Keratinocyte (primary cell): ENCODE results near the gene SNTG2. TPM values are rescaled to one million over a fixed set of nuclear protein-coding genes. Genes with fewer than 3 reads are reported as not detected.

ENCODE experiments used
- DNase-seq: peaks from one replicate; pipeline ENCODE4 v3.0.0-alpha.2; 2011; ENCODE audit warnings: low read depth, missing footprints, low spot score
- FAIRE-seq: peaks from 2 replicates; lab custom pipeline; 2011; peaks lifted over from hg19 to GRCh38; lab: Jason Lieb, UNC
- H2AFZ ChIP-seq: 2 replicates; pipeline ENCODE4 v1.6.0; 2012; ENCODE audit warnings: low read length, control low read depth, inconsistent platforms; ENCODE audit not compliant: control insufficient read depth
- H3K27ac ChIP-seq: 2 replicates; pipeline ENCODE4 v1.5.1; 2011; ENCODE audit warnings: low read length; ENCODE audit not compliant: control insufficient read depth, insufficient read depth
- H3K27me3 ChIP-seq: 3 replicates; pipeline ENCODE4 v1.6.0; 2011; ENCODE audit warnings: low read length; ENCODE audit not compliant: control insufficient read depth, insufficient read depth; ENCODE audit errors: extremely low read depth
- H3K36me3 ChIP-seq, 2 experiments: 2 replicates in 1 of 2; 3 replicates in 1 of 2; pipeline ENCODE4 v1.5.1; 2011; ENCODE audit warnings: low read length in 2 of 2, mild to moderate bottlenecking in 1 of 2; ENCODE audit not compliant: control insufficient read depth in 2 of 2, insufficient read depth in 2 of 2; ENCODE audit errors: extremely low read depth in 1 of 2
- H3K4me1 ChIP-seq: 3 replicates; pipeline ENCODE4 v1.5.1; 2011; ENCODE audit warnings: low read length; ENCODE audit not compliant: control insufficient read depth, insufficient read depth; ENCODE audit errors: extremely low read depth
- H3K4me2 ChIP-seq: 3 replicates; pipeline ENCODE4 v1.6.0; 2011; ENCODE audit warnings: low read depth, low read length; ENCODE audit not compliant: control insufficient read depth, insufficient read depth; ENCODE audit errors: extremely low read depth
- H3K4me3 ChIP-seq, 3 experiments: fragments of 200-600 bp in 1 of 3; sonication (generic) in 1 of 3; 2 replicates in 2 of 3; 3 replicates in 1 of 3; pipeline ENCODE4 v1.5.1; 2011 to 2016; ENCODE audit warnings: low read length in 3 of 3, mild to moderate bottlenecking in 3 of 3, control low read depth in 2 of 3, inconsistent platforms in 1 of 3, low read depth in 1 of 3, mixed read lengths in 1 of 3, mixed run types in 1 of 3, moderate library complexity in 1 of 3; ENCODE audit not compliant: control insufficient read depth in 2 of 3, insufficient read depth in 2 of 3; ENCODE audit errors: extremely low read depth in 1 of 3
- H3K79me2 ChIP-seq: 2 replicates; pipeline ENCODE4 v1.6.0; 2012; ENCODE audit warnings: low read length; ENCODE audit not compliant: control insufficient read depth, insufficient read depth
- H3K9ac ChIP-seq: 3 replicates; pipeline ENCODE4 v1.6.0; 2011; ENCODE audit warnings: low read length; ENCODE audit not compliant: control insufficient read depth, insufficient read depth; ENCODE audit errors: extremely low read depth
- H3K9me1 ChIP-seq: 3 replicates; pipeline ENCODE4 v1.6.0; 2011; ENCODE audit warnings: low read length; ENCODE audit not compliant: control insufficient read depth, insufficient read depth; ENCODE audit errors: extremely low read depth
- H3K9me3 ChIP-seq: 2 replicates; pipeline ENCODE4 v1.5.1; 2012; ENCODE audit warnings: low read depth, low read length; ENCODE audit not compliant: control insufficient read depth
- H4K20me1 ChIP-seq: 3 replicates; pipeline ENCODE4 v1.6.0; 2011; ENCODE audit warnings: low read length; ENCODE audit not compliant: control insufficient read depth, insufficient read depth; ENCODE audit errors: extremely low read depth
- EZH2 ChIP-seq: IDR thresholded peaks from one replicate; pipeline ENCODE4 v1.6.1; 2012; ENCODE audit warnings: inconsistent platforms, mild to moderate bottlenecking, low read length, moderate library complexity
- dilution Hi-C: fragments of 300-500 bp; cut with MboI; formaldehyde crosslinking; loops from one replicate; pipeline ENCODE4 v1.7.0; 2020; ENCODE audit warnings: low sequenced_read_pairs; ENCODE audit not compliant: extremely low pct_ligation_motif_present
- polyA plus RNA-seq, 5 experiments: library from polyadenylated mRNA; depleted of rRNA in 3 of 5; stranded (reverse) in 3 of 5; stranded (forward) in 1 of 5; unstranded in 1 of 5; fragments of >200 nt; gene quantifications; 1 replicate in 1 of 5; 2 replicates in 3 of 5; 3 replicates in 1 of 5; pipeline versions ENCODE4 v1.2.1 to v1.2.3, GENCODE V29; 2011 to 2012; ENCODE audit warnings: missing spikeins in 2 of 5, low read depth in 1 of 5, low replicate concordance in 1 of 5
- TF ChIP-seq, protein P1 (sequence below), 3 experiments: IDR thresholded peaks in 1 of 3; conservative IDR thresholded peaks in 1 of 3; optimal IDR thresholded peaks in 1 of 3; 2 replicates in 2 of 3; 3 replicates in 1 of 3; pipeline versions ENCODE3 to v1.5.1; 2011; ENCODE audit warnings: low read length in 3 of 3, mild to moderate bottlenecking in 3 of 3, moderate library complexity in 2 of 3, control low read depth in 1 of 3, inconsistent platforms in 1 of 3; ENCODE audit not compliant: insufficient read depth in 2 of 3; ENCODE audit errors: extremely low read depth in 1 of 3

Gene SNTG2
- polyA plus RNA-seq, 1 donor (not counting 4 experiments of a cell fraction or from before 2014, with no cell fraction given) = not detected

GRCh38 chr2:1181893-1182292 lies 231.2 kb downstream of the SNTG2 start:
- no peaks in the 10 kb centered on the region for H3K9me1 ChIP-seq
- DNase-seq (no peak), FAIRE-seq (no peak)
- H3K79me2 ChIP-seq = no peaks in the 10 kb centered on the region
- no peaks in the 10 kb centered on the region for H3K27me3 ChIP-seq
- H2AFZ ChIP-seq = no peak overlapping the region
- dilution Hi-C loops = no loop called here
- H4K20me1 ChIP-seq = no peaks in the 10 kb centered on the region
- no peaks in the 10 kb centered on the region for H3K9me3 ChIP-seq
- H3K4me2 ChIP-seq = no peak overlapping the region
- TF ChIP-seq, protein P1, sequence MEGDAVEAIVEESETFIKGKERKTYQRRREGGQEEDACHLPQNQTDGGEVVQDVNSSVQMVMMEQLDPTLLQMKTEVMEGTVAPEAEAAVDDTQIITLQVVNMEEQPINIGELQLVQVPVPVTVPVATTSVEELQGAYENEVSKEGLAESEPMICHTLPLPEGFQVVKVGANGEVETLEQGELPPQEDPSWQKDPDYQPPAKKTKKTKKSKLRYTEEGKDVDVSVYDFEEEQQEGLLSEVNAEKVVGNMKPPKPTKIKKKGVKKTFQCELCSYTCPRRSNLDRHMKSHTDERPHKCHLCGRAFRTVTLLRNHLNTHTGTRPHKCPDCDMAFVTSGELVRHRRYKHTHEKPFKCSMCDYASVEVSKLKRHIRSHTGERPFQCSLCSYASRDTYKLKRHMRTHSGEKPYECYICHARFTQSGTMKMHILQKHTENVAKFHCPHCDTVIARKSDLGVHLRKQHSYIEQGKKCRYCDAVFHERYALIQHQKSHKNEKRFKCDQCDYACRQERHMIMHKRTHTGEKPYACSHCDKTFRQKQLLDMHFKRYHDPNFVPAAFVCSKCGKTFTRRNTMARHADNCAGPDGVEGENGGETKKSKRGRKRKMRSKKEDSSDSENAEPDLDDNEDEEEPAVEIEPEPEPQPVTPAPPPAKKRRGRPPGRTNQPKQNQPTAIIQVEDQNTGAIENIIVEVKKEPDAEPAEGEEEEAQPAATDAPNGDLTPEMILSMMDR (optimal IDR thresholded peaks at IDR 0.05 in 1 of 3, IDR thresholded peaks at IDR 0.05 in 1 of 3, conservative IDR thresholded peaks at IDR 0.05 in 1 of 3; ENCODE audit: extremely low read depth in 1 of 3, insufficient read depth in 2 of 3, low read length in 3 of 3) = no peak
- no peak for TF ChIP-seq EZH2
- no peaks in the 10 kb centered on the region for H3K4me1 ChIP-seq
- no peak overlapping the region for H3K27ac ChIP-seq
- no peaks in the 10 kb centered on the region for H3K36me3 ChIP-seq
- no peak overlapping the region for H3K9ac ChIP-seq
- H3K4me3 ChIP-seq = no peak overlapping the region

- Histone ChIP-seq H3K36me3 (no peaks in the 10 kb centered on the region), H3K27ac (no peak overlapping the region), H3K9me3 (no peaks in the 10 kb centered on the region), H3K4me3 (no peak overlapping the region), H2AFZ (no peak overlapping the region), H3K27me3 (no peaks in the 10 kb centered on the region), H3K9ac (no peak overlapping the region), H3K9me1 (no peaks in the 10 kb centered on the region), H4K20me1 (no peaks in the 10 kb centered on the region), H3K79me2 (no peaks in the 10 kb centered on the region), H3K4me2 (no peak overlapping the region), H3K4me1 (no peaks in the 10 kb centered on the region)
- no peak for TF ChIP-seq EZH2
- TF ChIP-seq, protein P1 (optimal IDR thresholded peaks at IDR 0.05 in 1 of 3, IDR thresholded peaks at IDR 0.05 in 1 of 3, conservative IDR thresholded peaks at IDR 0.05 in 1 of 3; ENCODE audit: extremely low read depth in 1 of 3, insufficient read depth in 2 of 3, low read length in 3 of 3) = no peak
- dilution Hi-C loops = no loop called here
- no peak for DNase-seq
- FAIRE-seq = no peak
These were observed 232.7 kb downstream of the SNTG2 start for GRCh38 chr2:1183300-1183699.
